ENCODE results near the gene DNAH2.

The DNAH2 gene

GRCh38 chr17:7881276-7882054 lies 163.9 kb downstream of the DNAH2 start:
- DNase-seq = no peak

- DNase-seq = no peak
Measured at GRCh38 chr17:7882068-7882467, 164.5 kb downstream of the DNAH2 start.

- no peak for DNase-seq
Measured at GRCh38 chr17:7882629-7883028, 165.1 kb downstream of the DNAH2 start.
